Measurements from ENCODE around the gene MET. TPM values are rescaled to one million over a fixed set of nuclear protein-coding genes. Genes with fewer than 3 reads are reported as not detected.

Gene MET
- total RNA-seq, 6 experiments from 2014 or later = 101 to 149 (median 129) TPM

DNA sequence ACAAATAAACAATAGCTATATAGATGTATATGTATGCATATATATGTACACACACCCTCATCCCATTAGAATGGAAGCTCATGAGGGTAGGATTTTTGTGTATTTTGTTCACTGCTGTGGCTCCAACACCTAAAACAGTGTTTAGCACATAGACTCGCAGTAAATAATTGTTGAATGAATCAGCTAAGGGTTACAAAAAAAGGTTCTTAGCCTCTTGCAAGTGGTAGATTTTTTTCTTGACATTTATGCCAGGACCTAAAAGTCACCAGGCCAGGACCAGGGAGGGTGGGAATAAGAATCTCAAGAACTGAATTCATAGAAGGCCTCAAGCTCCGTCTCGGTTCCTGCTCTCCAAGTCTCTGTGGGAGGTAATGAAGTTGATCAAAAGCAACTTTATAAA, 107.9 kb downstream of the MET start:
- DNase-seq = no peak
- TF ChIP-seq, protein P1, sequence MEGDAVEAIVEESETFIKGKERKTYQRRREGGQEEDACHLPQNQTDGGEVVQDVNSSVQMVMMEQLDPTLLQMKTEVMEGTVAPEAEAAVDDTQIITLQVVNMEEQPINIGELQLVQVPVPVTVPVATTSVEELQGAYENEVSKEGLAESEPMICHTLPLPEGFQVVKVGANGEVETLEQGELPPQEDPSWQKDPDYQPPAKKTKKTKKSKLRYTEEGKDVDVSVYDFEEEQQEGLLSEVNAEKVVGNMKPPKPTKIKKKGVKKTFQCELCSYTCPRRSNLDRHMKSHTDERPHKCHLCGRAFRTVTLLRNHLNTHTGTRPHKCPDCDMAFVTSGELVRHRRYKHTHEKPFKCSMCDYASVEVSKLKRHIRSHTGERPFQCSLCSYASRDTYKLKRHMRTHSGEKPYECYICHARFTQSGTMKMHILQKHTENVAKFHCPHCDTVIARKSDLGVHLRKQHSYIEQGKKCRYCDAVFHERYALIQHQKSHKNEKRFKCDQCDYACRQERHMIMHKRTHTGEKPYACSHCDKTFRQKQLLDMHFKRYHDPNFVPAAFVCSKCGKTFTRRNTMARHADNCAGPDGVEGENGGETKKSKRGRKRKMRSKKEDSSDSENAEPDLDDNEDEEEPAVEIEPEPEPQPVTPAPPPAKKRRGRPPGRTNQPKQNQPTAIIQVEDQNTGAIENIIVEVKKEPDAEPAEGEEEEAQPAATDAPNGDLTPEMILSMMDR (IDR thresholded peaks at IDR 0.05) = no peak
- H3K9me3 Mint-ChIP-seq = no peaks in the 10 kb centered on the region
- no peak overlapping the region for H3K4me3 Mint-ChIP-seq
- H3K27me3 Mint-ChIP-seq (ENCODE audit: insufficient read depth) = no peaks in the 10 kb centered on the region; the same call in 1 of the 2 replicates
- H3K4me1 Mint-ChIP-seq (ENCODE audit: low read depth) = peaks cover 83% of the 10 kb centered on the region
- peak overlapping the region; percentile 36 for H3K27ac Mint-ChIP-seq
- H3K36me3 Mint-ChIP-seq (ENCODE audit: low read depth) = peaks cover 37% of the 10 kb centered on the region

DNA sequence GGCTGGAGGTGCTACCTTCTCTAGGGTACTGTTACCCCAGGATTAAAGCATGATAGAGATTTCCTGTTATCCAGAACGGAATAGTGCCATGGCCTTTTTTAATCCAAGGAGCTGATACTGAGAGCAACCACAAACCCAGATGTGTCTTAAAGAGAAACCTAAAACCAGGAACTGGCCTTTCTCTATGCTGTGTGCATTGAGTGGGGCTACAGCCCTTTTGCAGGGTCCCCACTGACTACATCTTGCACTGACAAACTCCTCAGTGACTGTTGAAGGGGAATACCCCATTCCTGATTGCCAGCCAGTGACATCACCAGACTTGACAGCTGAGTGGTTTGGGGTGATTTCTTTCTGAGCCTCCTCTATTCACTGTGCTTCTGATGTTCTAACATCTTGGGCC, 108.5 kb downstream of the MET start:
- no peak for DNase-seq
- Mint-ChIP-seq H3K4me3 (no peak overlapping the region), H3K27me3 (ENCODE audit: insufficient read depth) (no peaks in the 10 kb centered on the region; the same call in 1 of the 2 replicates), H3K36me3 (ENCODE audit: low read depth) (peaks cover 34% of the 10 kb centered on the region), H3K4me1 (ENCODE audit: low read depth) (peaks cover 77% of the 10 kb centered on the region), H3K27ac (peak overlapping the region; percentile 36), H3K9me3 (no peaks in the 10 kb centered on the region)
- TF ChIP-seq, protein P1 (IDR thresholded peaks at IDR 0.05) = no peak

DNA sequence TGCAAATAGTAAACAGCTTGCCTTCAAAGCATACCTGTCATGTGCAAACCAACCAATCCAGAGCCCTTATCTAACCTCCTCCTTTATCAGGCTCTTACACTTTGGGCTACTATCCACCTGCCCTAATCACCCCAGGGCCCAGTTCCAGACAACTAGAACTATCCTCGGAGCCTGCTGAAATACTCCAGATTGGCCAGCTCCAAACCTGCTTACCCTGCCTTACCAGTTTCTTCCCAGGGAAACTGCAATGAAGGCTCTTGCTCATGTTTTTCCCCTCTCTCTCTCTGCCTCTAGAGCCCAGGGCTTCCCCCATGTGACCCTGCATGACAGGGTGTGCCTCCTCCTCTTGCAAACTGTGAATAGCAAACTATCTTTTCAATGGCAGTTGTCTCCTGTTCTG, 109.0 kb downstream of the MET start:
- Mint-ChIP-seq H3K27ac (no peak overlapping the region; the same call in 1 of the 2 replicates), H3K9me3 (no peaks in the 10 kb centered on the region), H3K4me1 (ENCODE audit: low read depth) (peaks cover 73% of the 10 kb centered on the region)

DNA sequence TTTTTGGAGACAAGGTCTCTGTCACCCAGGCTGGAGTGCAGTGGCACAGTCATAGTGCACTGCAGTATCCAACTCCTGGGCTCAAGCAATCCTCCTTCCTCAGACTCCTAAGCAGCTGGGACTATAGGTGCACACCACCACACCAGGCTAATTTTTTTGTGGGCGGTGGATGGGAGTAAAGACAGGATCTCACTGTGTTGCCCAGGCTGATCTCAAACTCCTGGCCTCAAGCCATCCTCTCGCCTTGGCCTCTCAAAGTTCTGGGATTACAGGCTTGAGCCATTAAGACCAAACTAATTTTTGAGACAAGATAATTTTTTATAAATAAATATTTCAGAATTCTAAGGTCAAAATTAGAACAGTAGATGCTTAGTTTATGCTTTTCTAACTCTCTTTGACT, 109.6 kb downstream of the MET start:
- Mint-ChIP-seq H3K9me3 (no peaks in the 10 kb centered on the region), H3K36me3 (ENCODE audit: low read depth) (peaks cover 27% of the 10 kb centered on the region), H3K4me3 (no peak overlapping the region), H3K27ac (peak overlapping the region; percentile 21; the same call in 1 of the 2 replicates), H3K27me3 (ENCODE audit: insufficient read depth) (no peaks in the 10 kb centered on the region; the same call in 1 of the 2 replicates), H3K4me1 (ENCODE audit: low read depth) (peaks cover 67% of the 10 kb centered on the region)
- TF ChIP-seq, protein P1 (IDR thresholded peaks at IDR 0.05) = no peak
- DNase-seq = no peak

More for the DNA sequence above, 109.0 kb downstream of the MET start:
- Mint-ChIP-seq H3K4me3 (no peak overlapping the region), H3K36me3 (ENCODE audit: low read depth) (peaks cover 31% of the 10 kb centered on the region), H3K27me3 (ENCODE audit: insufficient read depth) (no peaks in the 10 kb centered on the region; the same call in 1 of the 2 replicates)
- TF ChIP-seq, protein P1 (IDR thresholded peaks at IDR 0.05) = no peak
- no peak for DNase-seq

DNA sequence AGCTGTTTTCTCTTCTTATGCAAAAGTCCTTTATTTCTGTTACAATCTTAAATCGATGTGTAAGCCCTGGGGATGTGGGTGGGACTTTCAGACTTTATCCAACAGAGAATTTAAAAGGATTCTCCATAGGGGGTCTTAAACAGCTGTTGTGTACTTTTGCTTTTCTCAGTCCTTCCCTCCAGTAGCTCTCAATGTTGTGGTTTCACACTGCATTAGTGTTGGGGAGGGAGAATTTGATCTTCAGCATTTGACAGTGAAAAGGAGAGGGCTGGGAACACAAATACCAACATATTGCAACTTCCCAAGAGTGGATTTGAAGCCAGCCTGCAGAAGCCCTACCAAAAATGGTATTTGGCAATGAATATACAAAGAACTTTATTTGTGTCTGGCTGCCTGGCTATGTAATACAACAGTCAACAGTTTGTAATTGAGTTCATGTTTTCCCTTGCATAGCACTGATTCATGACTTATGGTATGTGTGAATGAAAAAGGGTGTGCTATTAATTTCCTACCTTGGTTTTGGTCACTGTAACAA, 110.2 kb downstream of the MET start:
- DNase-seq = peak; percentile 74
- Mint-ChIP-seq H3K36me3 (ENCODE audit: low read depth) (peaks cover 27% of the 10 kb centered on the region), H3K9me3 (no peaks in the 10 kb centered on the region), H3K4me1 (ENCODE audit: low read depth) (peaks cover 60% of the 10 kb centered on the region), H3K27ac (peak overlapping the region; percentile 32), H3K4me3 (peak overlapping the region; percentile 4), H3K27me3 (ENCODE audit: insufficient read depth) (no peaks in the 10 kb centered on the region; the same call in 1 of the 2 replicates)
- TF ChIP-seq, protein P1 (IDR thresholded peaks at IDR 0.05) = no peak

All from HFFc6 (cell line).